HG03159 (cell line): Measurements from ENCODE around the gene KCNJ15.
"Not testable (repeated sequence)": the region's sequence is repeated elsewhere in the genome, so short reads cannot be mapped to it uniquely, and the experiment has no call there.

Source experiments
- ATAC-seq: cut with Tn5 transposase; IDR thresholded peaks from one replicate; pipeline ENCODE4 v1.9.1; 2021; ENCODE audit warnings: mild to moderate bottlenecking, moderate library complexity; ENCODE audit not compliant: unreplicated experiment

Gene KCNJ15

DNA sequence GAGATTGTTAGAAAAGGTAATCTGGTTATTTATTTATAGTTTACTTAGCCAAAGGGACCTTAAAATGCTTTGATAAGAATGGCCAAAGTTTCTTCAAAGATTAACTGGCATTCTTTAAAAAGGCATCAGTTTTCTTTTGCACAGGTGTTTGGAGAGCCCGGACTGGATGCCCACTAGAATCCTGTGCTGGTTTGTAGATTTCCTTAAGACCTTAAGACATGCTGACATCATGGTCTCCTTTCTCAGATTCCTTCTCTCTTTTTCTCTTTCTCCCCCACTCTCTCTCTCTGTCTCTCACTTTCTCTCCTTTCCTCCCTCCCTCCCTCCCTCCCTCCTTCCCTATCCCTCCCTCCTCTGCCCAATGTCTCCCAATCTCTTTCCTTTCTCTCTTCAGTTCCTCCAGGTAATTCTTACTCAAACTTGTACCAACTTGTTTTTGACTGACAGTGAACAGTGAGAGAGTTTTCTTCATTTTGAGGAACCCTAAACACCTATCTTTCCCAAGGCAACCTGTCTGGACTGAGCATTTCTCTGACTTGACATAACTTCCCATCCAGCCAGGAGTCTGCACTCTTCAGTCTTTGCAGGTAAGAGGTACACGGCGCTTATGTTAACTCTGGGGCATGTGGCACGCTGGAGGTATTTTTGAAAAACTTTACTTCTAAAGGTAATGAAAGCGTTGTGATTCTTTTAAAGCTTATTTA lies at the start of gene KCNJ15:
KCNJ15 (plus strand) TSS at position 393 of the 704 bp plus-strand sequence. CDS start 42,271 bp downstream, outside the sequence.
- ATAC-seq, result no peak

DNA sequence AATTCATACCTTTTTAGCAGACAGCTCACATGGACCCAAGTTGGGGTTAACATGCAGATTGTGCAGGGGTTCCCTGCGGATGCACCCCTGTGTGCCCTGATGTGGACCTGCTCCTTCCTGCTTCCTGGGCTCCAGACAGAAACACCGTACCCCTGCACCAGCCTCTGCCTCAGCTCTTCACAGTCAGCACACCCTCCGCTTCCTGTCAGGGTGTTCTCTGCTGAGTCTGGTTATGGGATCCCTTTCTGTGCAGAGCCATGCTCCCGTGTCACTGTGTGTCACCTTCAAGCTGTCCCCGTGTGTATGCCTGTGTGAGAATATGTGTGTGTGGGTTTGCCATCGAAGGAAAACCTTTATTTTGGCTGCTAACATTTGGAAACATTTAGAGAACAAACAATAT lies 48.7 kb upstream of the KCNJ15 start:
- ATAC-seq, result no peak

DNA sequence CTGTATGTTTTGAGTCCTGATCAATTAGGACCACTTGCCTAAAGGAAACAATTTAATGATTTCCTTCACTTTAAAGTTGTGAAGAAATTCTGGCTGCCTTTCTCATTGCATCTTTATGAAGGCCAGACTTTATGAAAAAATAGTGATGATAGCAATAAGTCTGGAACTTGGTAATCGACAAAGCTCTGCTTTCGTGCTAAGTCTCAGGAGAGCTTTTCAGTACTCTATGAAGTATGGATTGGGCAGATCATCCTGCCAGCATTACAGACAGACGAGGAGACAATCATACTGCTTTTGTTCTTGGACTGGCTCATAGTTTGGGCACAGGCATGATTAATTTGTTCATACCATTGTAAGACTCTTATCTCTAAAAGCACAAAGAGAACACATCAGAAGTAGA lies 45.5 kb upstream of the KCNJ15 start:
- ATAC-seq, result no peak

DNA sequence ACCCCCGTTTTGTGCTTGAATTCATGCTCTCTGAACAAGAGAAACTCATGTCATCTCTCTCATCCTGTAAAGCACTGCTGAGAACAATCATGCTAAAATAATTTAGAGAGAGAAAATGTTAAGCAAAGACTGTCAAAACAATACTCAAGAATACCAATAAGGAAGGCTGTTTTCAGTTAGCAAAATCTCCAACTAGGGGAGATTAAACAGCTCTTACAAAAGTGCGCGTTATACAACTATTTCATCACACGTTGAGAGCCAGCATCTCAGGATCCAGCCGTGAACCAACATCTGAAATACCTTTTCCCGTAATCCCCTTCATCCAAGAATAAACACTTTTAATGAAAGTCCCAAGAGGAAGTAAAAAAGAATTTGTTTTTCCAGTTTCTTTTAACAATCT lies 44.1 kb upstream of the KCNJ15 start:
- no peak for ATAC-seq

DNA sequence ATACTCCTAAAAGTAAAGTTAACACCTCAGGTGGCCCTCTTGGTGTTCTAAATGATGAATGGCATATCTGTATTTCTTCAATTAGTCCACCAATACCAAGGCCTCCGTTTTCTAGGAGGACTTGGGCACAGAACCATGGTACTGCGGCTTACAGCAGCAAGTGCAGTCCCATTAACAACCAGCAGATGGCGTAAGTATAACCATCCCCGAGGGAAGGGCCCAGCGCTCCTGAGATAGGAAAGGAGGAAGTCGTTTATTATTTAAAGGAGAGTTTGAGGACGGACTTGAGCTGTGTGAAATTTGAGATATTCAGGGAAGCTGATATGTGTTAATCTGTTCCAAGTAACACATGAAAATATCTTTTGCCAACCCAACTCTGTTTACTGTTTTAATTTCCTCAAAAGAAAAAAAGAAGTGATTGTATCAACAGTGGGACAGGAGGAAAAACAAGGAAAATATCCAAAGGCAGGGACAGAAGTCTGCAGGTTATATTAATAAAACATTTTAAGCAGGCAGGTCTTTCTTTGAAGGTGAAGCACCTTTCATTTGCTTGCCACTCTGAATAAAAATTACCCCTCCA lies 37.7 kb upstream of the KCNJ15 start:
- ATAC-seq, result no peak

DNA sequence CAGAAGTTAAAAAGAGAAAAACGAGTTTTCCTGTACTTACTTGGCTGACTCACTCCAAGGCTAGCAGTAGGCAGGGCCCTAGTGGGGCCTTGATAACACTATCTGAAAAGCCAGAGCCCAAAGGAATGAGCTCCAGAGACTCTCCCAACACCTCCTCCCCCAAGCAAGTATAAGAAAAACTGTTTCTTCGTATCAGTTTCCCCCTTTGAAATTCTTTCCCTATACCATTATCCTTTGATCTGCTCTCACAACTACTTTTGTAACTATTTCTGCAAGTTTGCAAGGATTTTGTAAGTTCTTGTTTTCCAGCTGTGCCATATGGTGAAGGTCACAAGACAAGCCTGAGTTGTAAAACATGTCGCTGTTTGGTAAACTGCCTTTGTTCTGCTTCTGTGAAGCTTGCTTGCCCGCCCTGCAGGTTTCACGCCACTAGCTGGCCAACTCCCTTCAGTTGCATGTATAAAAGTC lies 36.5 kb upstream of the KCNJ15 start:
- no peak for ATAC-seq

DNA sequence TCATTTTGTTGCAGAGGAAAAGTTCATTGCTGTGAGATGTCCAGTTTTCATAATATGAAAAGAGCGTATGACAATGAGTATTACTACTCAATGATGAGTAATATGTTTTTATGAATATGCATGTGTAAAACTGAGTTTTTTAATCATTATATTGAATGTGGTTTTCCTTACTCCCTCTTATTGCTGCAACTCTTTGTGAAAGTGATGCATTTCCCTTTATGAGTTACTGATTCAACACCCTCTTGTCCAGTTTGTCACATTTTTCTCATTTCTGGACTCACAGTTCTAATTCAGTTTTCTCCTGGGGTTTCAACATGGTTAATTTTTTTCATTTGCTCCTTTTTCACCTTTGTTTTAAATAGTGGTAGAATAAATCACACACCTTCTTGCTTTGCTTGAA lies 35.2 kb upstream of the KCNJ15 start:
- peak; percentile 49 for ATAC-seq

DNA sequence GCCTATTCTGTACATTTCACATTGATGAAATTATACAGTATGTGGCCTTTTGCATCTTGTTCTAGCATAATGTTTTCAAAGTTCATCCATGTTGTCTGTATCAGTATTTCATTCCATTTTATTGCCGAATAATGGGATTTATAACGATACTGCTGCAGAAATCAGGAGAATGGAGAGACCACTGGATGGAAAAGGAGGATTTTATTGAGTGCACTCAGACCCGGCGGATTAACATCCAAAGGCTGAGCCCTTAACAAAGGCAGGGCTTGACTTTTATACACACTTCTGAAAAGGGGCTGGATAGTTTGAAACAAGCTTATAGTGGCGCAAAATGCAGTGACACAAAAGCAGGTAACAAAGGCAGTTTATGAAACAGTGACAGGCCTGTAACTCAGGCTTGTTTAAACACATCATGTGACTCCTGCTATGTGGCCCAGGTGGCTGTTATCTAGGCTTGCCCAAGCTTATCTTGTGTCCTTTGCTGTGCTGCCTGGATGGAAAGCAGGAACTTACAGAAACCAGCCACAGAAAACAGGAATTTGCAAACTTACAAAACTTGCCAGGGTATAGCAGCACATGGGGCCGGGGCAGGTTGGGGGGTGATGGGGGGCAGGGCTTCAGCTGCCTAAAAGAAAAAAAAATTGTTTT lies 32.8 kb upstream of the KCNJ15 start:
- ATAC-seq, result no peak

DNA sequence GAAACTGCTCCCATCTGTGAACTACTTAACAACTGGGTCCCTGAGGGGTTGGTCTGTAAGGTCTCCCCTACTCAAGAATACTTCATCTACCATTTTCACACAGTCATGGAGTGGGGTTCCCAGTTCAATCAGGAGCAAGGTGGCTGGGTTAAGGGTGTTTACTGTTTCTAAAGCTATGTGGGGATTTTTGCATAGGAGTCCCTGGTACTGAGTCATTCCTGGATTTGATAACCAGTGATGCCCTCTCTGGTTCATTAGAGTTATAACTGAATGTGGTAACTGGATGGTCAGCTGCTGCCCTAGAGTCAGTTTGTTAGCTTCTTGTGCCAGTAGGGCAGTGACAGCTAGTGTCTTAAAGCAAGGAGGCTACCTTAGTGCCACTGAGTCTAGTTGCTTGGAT lies 29.4 kb upstream of the KCNJ15 start:
- ATAC-seq, result no peak

DNA sequence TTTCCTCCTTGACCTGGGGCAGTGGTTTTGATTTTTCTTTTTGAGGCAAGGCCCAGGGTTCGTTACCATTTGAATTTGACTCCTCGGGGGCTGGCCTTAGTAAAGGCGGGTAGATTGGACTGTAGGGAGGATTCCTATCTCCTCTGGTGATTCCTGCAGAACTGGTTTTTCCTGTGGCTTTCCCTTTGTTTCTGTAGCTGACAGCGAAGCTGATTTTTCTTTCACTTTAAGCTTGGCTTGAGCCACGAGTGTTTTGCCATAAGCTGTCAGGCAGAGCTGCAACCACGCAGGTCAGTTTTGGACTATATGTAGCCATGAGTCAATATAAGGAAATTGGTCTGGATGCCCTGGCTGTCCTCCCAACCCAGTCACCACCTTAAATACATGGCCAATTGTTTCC lies 28.7 kb upstream of the KCNJ15 start:
- no peak for ATAC-seq

DNA sequence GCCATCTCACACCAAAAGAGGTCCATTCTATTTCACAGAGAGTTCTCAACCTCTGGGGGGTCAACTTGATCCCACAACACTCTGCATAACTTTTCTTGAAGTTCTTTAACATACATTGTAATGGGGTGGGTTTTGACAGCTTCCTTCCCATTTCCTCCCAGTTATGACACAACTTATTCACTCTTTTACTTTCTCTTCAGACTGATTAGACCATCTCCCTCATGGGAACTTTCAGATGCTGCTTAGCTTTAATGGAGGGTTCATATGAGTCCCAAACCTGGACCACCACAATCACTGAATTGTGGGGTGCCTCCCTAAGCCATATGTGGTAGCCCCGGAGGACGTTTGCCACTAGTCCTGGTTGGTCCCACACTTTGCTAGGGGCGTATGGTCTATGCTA lies 28.3 kb upstream of the KCNJ15 start:
- ATAC-seq, result no peak

DNA sequence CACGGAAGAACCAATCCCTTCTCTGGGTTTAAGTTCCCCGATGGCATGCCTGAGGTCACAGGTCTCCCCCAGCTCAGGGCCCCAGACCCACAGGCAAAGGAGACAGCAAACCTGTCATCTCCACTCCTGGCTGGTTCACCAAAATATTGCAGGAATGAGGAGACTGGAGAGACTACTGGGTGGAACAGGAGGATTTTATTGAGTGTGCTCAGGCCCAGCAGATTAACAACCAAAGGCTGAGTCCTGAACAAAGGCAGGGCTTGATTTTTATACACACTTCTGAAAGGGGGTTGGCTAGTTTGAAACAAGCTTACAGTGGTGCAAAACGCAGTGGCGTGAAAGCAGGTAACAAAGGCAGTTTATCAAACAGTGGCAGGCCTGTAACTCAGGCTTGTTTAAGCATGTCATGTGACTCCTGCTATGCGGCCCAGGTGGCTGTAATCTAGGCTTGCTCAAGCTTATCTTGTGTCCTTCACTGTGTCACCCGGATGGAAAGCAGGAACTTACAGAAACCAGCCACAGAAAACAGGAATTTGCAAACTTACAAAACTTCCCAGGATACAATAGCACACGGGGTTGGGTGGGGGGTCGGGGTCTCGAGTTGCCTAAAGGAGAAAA lies 27.4 kb upstream of the KCNJ15 start:
- ATAC-seq, result no peak

DNA sequence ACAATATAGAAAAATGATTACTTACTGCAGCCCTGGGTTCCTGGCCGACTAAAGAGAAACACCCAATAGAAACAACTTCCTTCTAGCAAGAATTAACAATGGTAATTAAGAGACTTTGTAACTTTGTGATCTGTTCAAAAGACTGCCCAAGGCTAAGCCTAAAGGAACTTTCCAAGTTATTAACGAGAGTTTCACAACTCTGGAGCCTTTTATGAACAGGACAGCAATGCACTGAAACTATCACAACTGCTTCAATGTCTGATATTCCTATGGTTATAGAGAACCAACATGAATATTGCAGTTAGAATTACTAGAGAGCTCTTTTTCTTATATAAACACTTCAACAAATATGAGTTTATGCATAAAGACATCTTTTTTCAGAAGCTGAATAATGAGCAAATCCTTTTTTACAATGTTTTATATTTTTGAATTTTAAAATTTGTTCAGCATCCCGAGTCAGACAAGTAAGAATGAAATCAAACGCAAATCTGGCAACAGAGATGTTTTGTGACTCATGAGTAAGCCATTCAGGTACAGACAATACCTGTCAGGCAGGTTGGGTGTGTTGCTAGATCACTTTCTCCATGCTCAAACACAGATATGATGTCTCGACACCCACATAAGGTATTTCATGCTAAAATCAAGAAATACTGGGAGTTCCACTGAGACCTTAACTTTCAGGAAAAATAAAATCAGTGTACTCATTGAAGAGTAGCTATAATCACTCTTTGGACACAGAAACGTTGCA lies 22.2 kb upstream of the KCNJ15 start:
- no peak for ATAC-seq

DNA sequence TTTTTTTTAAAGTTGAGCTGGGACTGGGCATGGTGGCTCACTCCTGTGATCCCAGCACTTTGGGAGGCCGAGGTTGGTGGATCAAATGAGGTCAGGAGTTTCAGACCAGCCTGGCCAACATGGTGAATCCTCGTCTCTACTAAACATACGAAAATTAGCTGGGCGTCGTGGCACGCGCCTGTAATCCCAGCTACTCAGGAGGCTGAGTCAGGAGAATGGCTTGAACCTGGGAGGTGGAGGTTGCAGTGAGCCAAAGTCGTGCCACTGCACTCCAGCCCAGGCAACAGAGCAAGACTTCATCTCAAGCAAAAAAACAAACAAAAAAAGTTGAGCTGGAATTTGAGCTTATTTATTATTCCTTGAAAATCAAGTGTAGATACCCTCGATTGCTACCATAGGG lies 21.5 kb upstream of the KCNJ15 start:
- not testable (repeated sequence) for ATAC-seq

DNA sequence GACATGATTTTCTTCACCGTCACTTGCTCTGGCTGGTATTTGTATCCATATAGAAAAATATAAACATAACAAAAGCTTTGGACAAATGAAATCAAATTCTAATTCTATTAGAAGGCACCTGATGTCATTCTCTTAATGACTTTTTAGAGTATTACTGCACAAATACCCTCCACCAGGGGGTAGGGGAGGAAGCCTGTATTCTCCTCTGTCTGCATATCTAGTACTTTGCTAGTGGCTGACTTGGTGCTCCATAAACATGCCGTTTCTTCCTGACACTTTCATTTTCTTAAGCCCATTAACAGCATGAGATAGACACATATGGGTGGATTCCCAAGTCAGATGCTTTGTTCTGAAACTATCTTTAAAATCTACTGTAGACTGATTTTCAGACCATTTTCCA lies 20.6 kb upstream of the KCNJ15 start:
- no peak for ATAC-seq

DNA sequence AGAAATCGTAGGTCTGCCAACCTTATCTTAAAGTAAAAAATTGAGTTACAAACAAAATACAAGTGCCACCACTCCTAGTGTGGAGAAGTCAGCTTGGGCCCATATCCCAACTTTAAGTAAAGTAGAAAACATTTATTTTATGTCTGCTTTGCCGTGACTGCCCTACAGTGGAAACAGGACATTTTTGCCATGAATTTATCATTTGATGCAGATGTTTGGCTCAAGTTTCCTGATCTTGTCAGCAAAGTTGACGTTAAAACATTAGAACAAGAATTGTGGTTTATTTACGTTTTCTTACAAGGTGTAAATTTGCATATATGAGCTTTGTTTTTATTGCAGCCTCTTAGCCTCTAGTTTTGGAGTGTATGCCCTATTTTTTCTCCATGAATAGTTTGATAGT lies 17.1 kb upstream of the KCNJ15 start:
- no peak for ATAC-seq

DNA sequence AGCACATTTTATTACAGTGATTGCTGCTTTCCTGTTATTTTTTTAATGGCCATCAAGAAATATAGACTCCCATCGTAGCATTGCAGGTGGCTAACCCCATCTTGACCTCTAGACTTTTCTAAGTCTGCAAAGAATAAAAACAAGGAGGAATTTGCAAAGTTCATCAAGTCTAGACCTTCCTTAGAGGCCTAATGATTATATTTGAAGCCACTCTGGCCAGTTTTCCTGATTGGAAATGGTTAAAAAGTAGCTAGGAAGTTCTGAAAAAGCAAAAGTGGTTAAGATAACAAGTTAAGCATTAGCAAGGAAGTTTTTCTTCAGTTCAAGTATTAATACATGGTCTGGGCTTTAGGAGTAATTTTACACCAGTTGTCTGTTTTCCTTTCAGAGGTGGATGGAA lies 16.7 kb upstream of the KCNJ15 start:
- no peak for ATAC-seq

DNA sequence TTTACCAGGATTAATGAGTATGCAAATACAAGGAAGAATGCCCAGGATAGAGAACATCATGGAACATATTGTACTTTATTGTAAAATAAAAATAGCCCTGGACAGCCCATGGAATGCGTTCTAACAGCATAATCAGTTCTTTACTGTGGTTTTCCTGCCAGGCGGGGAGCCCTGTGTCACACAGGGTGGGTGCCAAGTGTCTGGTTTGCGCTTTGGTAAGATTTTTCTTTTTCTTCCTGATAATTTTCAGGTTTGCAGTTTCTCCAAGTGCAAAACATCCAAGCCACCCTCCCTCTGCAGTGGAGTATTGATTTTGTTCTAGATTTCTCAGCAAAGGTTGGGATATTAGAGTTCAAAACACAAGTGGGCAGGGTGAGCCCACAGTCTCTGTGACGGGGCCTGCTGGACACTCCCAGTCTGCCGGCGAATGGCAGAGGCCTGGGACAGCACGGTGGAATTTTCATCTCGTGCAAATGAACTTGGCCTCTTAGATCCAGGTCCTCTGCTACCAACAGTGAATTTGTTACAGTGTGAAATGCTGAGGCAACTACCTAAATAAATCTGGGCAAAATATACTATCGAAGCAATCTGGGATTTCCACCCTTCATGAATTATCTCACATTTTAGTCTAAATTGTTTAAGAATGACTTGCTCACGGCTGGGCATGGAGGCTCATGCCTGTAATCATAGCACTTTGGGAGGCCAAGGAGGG lies 15.6 kb upstream of the KCNJ15 start:
- no peak for ATAC-seq

DNA sequence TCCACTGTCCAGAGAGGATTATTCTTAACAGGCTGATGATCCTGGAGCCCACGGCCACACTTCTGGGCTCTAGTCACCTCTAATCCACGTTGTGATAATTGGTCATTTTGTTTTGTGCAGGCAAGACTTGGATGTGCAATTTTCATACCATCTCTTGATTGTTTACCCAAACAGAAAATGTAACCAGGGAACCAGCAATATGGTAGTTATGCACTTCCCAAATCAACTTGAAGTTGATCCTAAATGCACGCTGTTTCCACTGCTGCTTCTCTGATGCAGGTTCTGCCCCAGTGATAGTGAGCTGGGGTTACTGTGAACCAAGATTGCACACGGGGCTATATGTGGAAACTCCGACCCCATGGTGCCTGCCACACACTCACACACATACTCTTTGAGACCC lies 14.7 kb upstream of the KCNJ15 start:
- no peak for ATAC-seq

DNA sequence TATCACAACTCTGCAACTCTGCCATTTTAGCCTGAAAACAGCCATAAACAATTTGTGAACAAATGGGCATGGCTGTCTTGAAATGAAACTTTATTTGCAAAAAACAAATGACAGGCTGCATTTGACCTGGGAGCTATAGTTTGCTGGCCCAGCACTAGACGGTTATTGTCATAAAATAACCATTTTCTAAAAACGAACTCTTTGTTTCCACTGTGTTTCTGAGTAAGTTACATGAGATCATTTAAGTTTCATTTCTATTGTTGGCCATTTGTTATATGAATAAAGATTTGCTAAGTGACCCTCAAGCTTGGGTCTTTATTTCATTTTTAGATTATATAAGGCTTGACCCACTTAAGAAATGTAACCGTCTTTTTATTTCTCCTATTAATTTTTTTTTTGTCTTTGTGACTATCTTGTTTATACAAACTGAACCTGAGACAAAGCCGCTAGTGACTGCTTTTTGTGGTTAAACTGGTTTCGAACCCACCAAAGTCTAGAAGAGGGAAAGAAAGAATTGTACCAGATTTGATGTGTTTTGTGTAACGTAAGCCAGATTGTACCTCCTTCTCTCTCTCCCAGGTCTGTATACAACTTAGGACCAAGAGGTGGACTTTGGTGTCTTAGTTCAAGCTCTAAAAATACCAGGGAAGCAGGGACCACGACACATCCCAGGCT lies 12.9 kb upstream of the KCNJ15 start:
- no peak for ATAC-seq
